NCI-H748 treated with DMSO at 0.1 percent for 48 hours (cell line): ENCODE measurements around the gene AK9.
"Not testable (repeated sequence)": the region's sequence is repeated elsewhere in the genome, so short reads cannot be mapped to it uniquely, and the experiment has no call there.

ENCODE experiments used
- DNase-seq: peaks from one replicate; lab custom pipeline; 2025; lab: John Stamatoyannopoulos, UW

Gene AK9

DNA sequence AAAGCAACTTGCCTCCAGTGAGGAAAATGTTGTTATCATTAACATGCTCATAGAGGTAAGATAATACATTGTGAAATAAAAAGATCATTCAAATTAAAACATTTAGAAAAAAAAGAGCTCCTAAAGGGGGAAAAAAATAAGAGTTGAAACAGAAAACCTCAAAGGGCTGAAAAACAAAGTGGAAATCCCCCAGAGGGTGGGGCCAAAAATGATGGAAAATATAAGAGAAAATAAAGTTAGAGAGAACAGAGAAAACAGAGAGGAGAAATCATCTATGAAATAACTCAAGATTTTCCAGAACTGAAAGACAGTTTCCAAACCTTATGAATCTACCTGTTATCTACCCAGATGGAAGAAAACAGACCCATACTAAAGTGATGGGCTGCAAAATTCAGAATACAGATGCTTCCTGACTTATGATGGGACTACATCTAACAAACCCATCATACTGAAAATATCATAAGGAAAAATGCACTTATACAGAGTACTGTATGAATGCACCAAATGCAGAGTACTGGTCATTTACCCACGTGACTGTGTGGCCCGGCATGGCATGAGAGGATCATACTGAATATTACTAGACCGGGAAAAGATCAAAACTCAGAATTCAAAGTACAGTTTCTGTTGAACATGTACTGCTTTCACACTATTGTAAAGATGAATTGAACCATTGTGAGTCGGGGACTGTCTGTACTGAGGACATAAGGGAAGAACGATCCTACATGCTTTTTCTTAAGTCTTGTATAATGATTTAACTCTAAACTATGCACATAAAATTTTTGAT, 212.0 kb downstream of the AK9 start:
- DNase-seq = no peak

- no peak for DNase-seq
Measured at GRCh38 chr6:109478222-109478805, 212.7 kb downstream of the AK9 start.

DNA sequence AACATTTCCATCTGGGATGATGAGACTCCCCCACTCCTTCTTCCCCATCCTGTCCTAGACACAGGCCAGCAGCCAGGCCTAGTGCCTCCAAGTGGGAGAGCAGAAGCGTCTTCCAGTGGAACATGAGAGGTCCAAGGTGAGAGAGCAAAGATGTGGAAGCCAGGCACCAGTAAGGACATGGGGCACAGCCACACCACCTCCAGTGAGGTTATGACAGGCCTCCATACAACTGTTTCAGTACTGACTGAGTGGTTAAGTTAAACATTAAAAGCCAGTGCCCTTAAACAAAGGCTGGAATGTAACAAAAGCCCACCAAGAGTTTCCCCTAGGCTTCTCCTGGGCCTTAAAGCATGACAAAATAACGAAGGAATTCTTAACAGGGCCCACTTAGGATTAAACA, 213.3 kb downstream of the AK9 start:
- DNase-seq = no peak

- DNase-seq = no peak
Measured at GRCh38 chr6:109477184-109477583, 213.8 kb downstream of the AK9 start.

DNA sequence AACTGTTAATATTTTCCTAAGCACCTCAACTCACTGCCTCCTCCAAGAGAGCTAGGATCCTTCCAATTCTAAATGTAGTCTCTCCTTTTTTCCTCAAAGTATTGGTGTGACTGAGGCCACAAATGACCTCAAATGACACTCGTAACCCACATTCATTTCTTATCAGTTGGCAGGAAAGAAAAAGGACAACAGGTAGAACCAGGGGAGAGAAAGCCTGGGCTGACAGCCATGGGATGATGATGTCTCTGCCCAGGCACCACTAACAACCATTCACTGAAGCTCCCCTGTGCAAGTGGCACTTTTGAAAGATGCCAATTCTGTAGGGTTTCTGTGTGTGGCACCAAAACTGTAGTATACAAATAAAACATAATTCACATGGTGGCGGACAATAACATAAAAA, 215.4 kb downstream of the AK9 start:
- DNase-seq = no peak

GRCh38 chr6:109474995-109475394, 216.0 kb downstream of the AK9 start:
- no peak for DNase-seq

DNA sequence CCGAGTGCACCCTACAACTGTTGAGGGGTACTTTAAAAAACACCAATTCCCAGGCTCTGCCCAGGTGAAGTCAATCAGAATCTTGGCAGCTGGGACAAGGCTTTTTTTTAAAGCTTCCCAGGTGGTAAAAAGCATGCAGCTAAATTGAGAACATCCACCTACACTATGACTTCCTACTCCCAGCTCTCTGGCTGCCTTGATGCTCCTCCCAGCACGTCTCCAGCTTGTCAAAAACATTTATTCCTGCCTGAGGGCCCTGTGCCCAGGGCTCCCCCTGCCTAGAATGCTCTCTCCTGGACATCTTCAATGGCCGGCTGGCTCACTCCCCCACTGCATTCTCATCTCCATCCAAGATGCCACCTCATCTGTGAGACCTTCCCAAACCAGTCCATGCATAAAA, 217.9 kb downstream of the AK9 start:
- no peak for DNase-seq

GRCh38 chr6:109472132-109472995, 218.6 kb downstream of the AK9 start:
- DNase-seq = no peak

GRCh38 chr6:109471105-109471810, 219.7 kb downstream of the AK9 start:
- no peak for DNase-seq

- no peak for DNase-seq
Measured at GRCh38 chr6:109469591-109470189, 221.3 kb downstream of the AK9 start.

DNA sequence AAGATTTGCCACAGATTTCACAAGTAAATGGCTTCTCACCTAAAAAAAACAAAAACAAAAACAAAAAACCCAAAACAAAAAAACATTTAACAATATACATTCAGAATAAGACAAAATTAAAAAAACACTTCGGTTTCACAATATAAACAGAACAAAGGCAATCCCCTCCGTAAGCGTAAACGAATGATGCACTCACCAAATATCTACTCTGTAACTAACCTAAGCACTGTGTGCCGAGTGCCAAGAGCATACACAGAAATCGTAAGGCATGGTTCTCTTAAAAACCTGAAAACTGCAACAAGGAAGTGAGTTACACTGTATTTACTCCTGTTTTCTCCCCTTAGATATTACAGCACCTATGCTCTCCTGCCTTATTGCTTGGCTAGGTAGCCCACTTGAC, 223.3 kb downstream of the AK9 start:
- DNase-seq = no peak

GRCh38 chr6:109466212-109466923, 224.6 kb downstream of the AK9 start:
- no peak for DNase-seq

DNA sequence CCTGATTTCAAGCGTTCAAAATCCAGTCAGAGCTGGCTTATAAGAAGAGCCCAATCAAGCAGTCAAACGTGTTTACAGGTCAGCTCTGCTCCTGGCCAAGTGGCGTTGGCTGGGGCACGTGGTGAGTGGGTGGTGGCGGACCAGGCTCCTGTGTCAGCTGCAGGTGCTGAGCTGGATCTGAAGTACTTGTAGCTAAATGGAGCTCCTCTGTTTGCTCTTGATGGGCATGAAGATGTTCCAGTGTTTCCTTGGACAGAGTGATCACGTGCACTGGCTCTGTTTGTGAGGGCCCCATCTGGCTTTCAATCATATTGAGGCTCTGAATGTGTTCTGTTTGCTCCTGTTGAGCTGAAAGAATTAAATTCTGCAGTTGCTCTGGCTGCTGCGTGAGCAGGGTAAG, 225.2 kb downstream of the AK9 start:
- peak; percentile 11 for DNase-seq

- DNase-seq = no peak
Measured at GRCh38 chr6:109461733-109462526, 229.1 kb downstream of the AK9 start.

- DNase-seq = not testable (repeated sequence)
Measured at GRCh38 chr6:109461205-109461604, 229.8 kb downstream of the AK9 start.

DNA sequence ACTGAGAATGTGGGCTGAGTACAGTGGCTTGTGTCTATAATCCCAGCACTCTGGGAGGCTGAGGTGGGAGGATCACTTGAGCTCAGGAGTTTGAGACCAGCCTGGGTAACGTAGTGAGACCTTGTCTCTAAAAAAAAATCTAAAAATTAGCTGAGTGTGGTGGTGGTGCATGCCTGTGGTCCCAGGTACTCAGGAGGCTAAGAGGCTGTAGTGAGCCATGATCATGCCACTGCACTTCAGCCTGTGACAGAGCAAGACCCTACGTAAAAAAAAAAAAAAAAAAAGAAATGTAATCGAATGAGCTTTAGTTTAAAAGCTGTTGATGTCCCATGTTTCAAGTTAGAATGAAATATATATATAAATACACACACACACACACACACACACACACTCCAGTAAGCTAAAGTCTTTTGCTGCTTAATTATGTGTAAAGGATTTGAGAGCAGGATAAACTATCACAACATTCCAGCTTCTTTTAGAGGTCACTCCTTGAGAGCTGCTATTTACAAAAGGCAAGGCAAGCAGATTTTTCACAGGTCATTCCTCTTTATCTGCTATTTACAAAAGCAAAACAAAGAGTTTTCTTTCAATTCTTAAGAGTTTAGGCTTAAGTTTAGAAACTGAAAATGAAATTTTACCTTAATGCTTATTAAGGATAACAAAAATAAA, 230.7 kb downstream of the AK9 start:
- no peak for DNase-seq

GRCh38 chr6:109458774-109459531, 232.0 kb downstream of the AK9 start:
- no peak for DNase-seq

DNA sequence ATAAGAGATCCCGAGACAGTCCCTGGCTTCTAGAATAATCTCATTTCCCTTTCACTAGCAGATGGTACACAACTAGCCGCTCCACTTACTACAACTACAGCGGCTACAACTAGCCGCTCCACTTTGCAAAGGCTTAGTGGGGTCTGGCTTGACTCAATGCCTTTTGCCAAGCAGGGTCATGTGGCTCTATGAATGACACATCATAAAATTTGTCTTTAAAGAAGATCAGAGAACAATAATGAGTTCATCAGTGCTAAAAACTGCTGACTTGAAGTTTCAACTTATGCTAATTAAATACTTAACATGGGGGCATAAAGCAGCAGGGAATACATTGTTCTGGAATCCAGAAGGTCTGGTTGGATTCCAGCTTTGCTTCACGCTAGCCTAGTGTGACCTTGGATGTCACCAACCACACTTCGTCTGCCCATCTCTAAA, 233.4 kb downstream of the AK9 start:
- no peak for DNase-seq
